ENCODE measurements around the gene P2RX1.

P2RX1 gene

DNA sequence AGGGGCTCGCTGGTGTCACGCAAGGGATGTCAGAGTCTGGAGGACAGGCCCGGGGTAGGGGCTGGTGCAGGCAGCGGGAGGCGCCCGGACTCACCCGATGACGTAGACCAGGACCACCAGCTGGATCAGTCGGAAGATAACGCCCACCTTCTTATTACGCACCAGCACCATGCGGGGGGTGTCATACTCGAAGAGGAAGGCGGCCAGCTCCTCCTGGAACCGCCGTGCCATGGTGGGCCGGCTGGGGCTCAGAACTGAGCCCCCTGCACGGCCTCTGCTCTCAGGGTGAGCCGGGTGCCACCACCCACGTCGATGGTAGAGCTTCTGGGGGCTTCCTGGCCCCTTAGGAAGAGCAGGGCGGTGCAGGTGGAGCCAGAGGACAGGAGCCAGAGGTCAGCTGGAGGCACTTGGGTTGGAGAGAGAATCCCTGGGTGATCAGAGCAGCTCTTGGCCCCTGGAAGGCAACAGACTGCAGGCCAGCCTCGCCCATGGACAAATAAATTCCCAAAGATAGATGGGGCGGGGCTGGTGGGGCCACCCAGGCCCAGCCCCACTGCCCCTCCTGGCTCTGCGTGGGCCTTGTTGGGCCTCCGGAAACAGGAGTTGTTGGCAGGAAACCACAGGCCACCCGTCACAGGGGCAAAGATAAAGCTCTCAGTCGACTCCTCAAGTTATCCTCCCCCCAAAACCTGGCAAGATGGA lies at the start of gene P2RX1:
TSS of gene P2RX1 (minus strand) at position 471 of the 702 bp plus-strand sequence. CDS start at position 231, 240 bp downstream.
- no peak for DNase-seq (ENCODE audit: low read depth)

- peak; percentile 52 for DNase-seq (ENCODE audit: low read depth)
Measured at GRCh38 chr17:3965118-3965800, 49.0 kb upstream of the P2RX1 start.

DNA sequence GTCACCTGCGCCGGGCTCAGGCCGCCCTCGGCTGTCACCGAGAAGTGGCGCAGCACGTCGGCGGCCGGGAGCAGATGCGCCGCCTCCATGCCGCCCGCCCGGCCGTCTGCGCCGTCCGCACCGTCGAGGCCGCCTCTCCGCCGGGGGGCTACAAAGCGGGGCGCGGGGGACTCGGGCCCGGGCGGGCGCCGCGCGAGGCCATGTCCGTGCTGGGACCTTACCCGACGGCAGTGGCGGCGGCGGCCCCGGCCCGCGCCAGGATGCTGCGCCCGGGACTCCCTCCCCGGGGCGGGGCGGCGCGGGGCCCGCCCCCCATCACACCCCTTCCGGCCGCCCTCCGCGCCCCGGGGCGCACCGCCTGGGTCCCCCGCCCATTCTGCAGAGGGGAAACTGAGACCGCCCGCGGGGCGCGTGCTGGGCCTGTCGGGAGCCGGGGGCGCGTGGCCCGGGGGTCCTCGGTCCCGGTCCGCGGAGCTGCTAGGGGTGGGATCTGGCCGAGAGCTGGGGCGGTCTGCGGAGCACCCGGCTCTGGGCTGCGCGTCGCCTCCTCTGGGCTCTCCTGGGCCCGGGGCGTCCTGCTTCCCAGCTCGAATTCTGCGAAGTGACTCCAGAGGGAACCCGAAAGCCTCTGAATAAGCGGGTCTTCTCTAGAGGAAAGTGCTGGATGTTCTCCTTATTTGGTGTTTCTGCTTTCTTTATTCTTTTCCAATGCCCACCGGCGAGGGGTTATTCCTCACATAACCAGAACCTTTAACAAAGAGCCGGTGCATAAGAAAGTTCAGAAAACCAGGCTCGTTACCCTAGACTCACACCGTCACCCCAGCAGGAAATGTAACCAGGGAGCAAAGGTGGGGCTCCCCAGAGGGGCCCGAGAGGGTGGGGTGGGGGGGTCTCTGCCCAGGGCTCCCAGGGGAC lies 48.2 kb upstream of the P2RX1 start, which contains the start of gene ATP2A3:
TSS of gene ATP2A3 (minus strand) at position 235 of the 915 bp plus-strand sequence. CDS start at position 89, 146 bp downstream.
- DNase-seq (ENCODE audit: low read depth): peak; percentile 73

DNA sequence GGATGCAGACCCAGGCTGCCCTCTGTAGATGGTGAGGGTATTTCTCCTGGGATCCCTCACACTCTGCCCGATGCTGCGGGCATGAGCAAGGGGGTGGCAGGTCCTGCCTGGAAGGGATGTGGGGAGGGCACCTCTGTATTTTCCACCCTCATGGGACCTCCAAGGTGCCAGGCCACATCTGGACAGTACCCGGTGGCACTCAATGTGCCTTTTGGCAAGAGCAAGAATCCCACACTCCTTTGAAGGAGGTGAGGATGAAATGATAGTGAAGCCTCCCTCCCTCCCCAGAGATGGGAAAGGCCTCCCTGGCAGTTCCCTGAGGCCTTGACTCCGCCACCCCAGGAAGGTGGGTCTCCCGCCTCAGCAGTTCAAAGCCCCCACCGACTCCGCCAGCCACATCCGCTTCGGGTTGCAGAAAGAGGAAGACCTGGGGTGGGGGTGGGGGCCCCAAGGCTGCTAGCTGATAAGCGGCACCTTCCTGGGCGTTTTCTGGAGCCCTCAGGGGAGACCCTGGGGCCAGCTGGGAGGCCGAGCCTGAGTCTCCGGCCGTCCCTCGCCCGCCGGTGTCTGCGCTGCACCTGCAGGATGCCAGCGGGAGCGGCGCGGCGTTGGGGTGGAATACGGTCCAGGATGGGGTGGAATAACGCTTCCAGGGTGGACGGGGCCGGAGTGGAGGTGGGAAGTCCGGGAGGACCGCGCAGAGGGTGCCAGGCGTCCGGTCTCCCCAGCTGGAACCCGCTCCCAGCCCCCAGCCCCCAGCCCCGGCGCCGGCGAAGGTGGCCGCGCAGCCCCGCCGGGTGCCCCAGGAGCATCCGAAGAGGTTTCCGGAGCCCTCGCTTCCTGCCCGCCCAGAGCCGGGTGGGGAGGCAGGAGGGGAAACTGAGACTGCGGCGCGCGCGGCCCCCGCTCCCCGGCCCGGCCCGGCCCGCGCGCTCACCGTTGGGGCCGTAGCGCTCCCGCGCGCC lies 47.3 kb upstream of the P2RX1 start:
- peak; percentile 66 for DNase-seq (ENCODE audit: low read depth)

- no peak for DNase-seq (ENCODE audit: low read depth)
Measured at GRCh38 chr17:3962965-3963236, 46.6 kb upstream of the P2RX1 start.

- DNase-seq (ENCODE audit: low read depth): no peak
Measured at GRCh38 chr17:3962217-3962964, 46.1 kb upstream of the P2RX1 start.

DNA sequence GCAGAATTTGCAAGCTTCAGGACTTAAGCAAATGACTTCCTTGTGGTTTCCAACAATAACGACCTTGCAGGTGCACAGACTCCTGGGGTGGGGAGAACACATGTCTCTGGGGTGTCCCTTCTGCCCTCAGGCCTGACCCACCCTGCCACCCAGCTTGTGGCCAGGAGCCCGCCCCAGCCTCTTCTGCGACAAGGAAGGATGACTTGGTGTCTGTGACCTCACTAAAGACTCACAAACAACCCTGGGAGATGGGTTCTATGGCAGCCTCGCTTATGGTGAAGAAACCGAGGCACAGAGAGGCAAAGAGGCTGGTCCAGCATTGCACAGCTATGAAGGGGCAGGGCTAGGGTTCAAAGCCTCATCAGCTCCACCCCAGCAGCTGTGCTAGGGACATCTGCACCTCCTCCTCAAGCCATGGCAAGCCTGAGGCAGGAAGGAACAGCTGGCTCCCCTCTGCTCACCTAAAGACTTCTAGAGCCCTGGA lies 45.3 kb upstream of the P2RX1 start:
- no peak for DNase-seq (ENCODE audit: low read depth)

DNA sequence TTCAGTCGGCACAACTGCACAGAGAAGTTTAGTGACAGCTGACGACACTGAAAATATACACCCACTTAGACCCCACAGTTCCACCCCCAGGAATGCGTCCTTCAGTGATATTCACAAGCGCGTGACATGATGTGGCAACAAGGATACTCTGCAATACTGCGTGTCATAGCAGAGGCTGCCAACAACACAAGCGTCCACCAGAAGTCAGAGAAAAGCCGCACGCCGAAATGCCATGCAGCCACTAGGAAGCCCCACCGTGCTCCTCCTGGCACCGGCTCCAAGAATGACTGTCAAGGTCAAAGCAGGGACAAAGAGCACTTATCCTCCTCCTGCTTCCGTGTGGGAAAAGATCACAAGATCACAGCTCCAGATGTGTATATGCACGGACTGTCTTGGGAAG lies 44.5 kb upstream of the P2RX1 start:
- no peak for DNase-seq (ENCODE audit: low read depth)

DNA sequence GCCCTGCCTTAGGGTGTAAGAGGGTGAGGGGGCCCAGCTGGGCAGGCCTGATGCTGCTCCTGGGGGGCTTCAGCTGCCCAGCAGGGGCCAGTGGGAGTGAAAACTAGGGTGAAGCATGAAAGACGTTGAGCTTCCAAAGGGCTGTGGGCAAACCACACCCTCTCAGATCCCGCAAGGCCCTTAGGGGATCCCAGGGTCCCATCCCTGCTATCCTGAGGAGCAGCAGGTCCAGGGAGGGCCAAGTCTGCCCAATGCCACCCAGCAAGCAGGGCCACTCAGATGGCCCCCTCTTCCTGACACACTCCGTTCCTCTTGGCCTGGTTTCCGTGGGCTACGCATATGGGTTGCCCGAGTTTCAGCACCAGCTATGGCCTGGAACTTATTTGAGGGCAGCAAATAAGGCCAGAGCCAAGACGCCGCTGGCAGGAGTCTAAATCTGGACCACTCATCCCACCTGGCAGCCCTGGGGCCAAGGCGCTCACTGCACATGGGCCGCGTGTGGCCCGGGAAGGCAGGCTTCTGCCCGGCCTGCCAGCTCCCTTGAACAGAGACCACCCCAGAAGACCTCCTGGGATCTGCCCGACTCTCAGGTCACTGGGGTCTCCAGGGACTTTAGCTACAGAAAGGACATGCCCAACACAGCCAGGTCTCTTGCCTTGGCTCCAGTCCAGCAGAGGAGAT lies 43.8 kb upstream of the P2RX1 start:
- DNase-seq (ENCODE audit: low read depth): no peak

- DNase-seq (ENCODE audit: low read depth): no peak
Measured at GRCh38 chr17:3959295-3959899, 43.1 kb upstream of the P2RX1 start.

- no peak for DNase-seq (ENCODE audit: low read depth)
Measured at GRCh38 chr17:3957735-3958599, 41.7 kb upstream of the P2RX1 start.

GRCh38 chr17:3956983-3957382 lies 40.7 kb upstream of the P2RX1 start:
- no peak for DNase-seq (ENCODE audit: low read depth)

DNA sequence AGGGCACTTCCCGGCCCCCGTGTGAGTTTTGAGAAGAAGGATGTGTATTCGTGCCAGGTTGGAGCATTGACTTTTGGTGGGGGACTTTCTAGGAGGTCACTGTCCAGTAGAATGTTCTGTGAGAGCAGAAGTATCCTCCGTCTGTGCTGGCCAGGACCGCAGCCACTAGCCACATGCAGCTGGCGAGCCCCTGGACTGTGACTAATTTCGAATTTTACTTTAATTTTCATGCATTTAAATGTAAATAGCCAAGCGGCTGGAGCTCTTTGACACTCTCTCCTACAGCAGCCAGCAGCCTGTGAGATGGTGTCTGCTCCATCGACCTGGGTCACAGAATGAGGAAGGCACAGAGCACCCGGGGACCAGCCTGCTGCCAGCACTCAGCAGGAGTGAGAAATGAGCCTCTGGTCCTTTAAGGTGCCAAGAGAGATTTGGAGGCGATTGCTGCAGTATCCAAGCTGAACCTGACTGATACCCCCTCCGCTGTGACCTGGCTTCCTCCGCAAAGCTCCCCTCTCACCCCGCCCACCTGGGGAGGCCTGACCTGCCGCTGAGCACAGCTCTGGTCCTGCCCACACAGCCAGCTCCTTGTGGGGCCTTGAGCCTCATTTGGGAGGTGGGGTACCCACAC lies 40.2 kb upstream of the P2RX1 start:
- DNase-seq (ENCODE audit: low read depth): no peak

- DNase-seq (ENCODE audit: low read depth): no peak
Measured at GRCh38 chr17:3955673-3955988, 39.4 kb upstream of the P2RX1 start.

DNA sequence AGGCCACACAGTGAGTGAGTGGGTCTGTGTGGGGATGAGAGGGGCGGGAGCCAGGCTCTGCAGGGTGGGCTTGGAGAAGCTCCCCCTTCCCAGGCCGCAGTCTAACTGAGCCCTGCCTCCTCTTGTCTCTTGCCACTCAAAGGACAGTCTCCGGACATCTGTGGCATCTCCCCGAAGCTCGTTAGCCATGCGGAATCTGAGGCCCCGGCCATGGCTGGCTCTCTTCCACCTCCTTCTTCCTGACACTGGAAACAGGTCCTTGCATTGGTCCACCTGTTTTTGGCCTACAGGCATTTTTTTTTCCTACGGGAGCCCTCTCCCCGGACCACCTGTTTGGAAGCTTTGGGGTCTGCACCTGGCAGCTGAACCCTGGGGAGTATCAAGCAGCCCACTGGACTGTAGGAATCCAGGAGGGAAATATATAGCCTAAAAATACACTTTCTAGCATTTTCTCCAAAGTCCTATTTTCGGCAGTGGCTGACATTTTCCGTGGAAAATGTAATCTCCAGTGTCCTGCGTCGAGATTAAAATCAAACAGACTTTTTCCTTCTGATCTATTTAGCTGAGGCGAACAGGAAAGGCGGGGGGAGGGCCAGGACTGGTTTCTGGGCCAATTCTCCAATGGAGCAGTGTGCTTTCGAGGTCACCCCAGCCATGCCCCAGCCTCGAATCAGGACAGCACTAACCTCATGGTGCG lies 38.9 kb upstream of the P2RX1 start:
- no peak for DNase-seq (ENCODE audit: low read depth)

- no peak for DNase-seq (ENCODE audit: low read depth)
Measured at GRCh38 chr17:3954086-3954485, 37.8 kb upstream of the P2RX1 start.

DNA sequence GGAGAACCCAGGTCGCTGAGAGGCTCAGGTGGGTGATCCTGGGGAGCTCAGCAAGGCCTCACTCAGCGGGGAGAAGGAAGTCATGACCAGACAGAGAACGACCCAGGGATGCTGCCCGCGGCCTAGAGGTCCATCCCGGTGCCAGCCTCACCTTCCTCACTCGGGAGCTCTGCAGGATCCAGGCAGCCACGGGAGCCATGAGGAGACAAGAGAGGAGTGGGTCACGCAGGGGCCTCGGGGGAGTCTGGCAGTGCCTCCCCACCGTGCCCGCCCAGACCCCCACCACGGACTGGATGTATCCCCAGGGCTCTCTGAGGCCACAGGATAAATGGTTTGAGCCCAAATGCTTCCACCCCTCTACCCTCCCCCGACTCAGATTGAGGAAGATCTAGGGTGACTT lies 37.3 kb upstream of the P2RX1 start:
- no peak for DNase-seq (ENCODE audit: low read depth)

GRCh38 chr17:3952186-3952585 lies 35.9 kb upstream of the P2RX1 start:
- DNase-seq (ENCODE audit: low read depth): no peak

Measured in activated T-helper 1 cell treated with Interleukin-2 at 50 U/mL for 16 hours (primary cell).